GM21360 (cell line): Measurements from ENCODE around the gene MYADM.

ENCODE experiments used
- ATAC-seq: cut with Tn5 transposase; IDR thresholded peaks from one replicate; pipeline ENCODE4 v1.9.1; 2021; ENCODE audit warnings: mild to moderate bottlenecking, moderate library complexity; ENCODE audit not compliant: unreplicated experiment

Gene MYADM

DNA sequence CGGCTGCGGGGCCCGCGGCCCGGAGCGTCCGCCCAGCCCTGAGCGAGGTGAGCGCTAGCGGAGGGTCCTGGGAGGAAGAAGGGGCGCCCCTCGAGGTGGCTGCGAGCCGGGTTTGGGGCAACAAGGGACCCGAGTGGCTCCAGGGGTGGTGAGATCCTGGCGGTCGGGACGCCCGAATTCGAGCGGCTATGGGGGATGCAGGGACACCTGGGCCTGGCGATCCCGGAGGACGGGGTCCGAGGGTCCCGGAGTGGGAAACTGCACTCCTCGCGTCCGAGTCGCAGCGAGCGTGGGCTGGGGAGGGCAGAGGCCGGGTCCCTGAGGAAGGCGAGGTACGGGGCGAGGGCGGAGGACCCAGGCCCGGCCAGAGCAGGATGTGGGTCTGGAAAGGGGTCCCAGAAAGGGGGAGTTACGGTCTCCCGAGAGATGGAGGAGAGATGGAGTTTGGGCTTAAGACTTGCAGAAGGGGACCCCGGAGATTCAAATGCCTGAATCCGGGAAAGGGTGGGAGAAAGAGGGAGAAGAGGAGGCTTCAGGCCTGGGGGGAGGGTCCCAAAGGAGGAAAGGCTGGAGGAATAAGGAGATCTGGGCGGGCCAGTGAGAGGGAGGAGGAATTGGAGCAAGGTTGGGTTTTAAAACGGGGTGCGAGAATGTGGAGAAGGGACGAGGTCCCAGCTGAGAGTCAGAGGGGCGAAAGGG, 41.9 kb downstream of the MYADM start:
- ATAC-seq: no peak

DNA sequence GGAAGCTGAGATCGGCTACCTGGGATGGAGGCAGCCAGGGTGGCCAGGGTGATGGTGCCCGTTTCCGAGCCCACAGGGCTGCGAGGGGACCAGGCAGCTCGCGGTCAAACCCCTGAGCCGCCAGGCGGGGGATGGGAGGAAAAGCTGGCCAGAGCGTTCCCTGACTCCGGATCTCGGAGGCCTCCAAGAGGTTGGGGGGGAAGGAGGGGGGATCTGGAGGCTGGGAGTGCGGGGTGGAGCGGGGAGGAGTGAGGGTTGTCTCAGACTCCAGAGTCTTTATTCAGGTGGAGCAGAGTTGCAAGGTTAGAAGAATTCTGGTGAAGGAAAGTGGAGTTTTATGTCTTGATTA, 42.5 kb downstream of the MYADM start:
- ATAC-seq: no peak

DNA sequence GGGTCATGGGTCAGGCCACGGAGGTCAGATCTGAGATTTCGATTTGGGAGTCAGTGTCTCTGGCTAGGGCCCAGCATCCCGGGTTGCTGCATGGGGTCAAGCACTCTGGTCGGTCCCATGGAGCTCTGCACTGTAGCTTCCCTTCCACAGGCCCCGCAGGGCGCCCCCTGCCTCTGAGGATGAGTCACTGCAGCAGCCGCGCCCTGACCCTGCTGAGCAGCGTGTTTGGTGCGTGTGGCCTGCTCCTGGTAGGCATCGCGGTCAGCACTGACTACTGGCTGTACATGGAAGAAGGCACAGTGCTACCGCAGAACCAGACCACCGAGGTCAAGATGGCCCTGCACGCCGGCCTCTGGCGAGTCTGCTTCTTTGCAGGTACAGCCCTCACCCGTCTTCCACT, 45.0 kb downstream of the MYADM start:
- ATAC-seq: no peak

- ATAC-seq: no peak
Measured at GRCh38 chr19:53915000-53915399, 47.3 kb downstream of the MYADM start.

GRCh38 chr19:53916004-53916403, 48.3 kb downstream of the MYADM start:
- ATAC-seq: no peak

GRCh38 chr19:53917356-53917755, 49.7 kb downstream of the MYADM start:
- no peak for ATAC-seq
